Left ventricle myocardium inferior (tissue), 1 donor: ENCODE data around the gene AAK1. TPM values are rescaled to one million over a fixed set of nuclear protein-coding genes. Genes with fewer than 3 reads are reported as not detected.

Experiments
- DNase-seq: peaks from one replicate; pipeline ENCODE4 v3.0.0-alpha.2; 2020
- H3K27ac ChIP-seq: fragments of 200-600 bp; replicated peaks from 2 replicates; pipeline ENCODE4 v1.8.0; 2021
- H3K27me3 ChIP-seq: fragments of 200-600 bp; 2 replicates; pipeline ENCODE4 v1.8.0; 2021; ENCODE audit warnings: low read depth
- H3K36me3 ChIP-seq: fragments of 200-600 bp; 2 replicates; pipeline ENCODE4 v1.8.0; 2021
- H3K4me1 ChIP-seq: fragments of 200-600 bp; 2 replicates; pipeline ENCODE4 v1.8.0; 2021
- H3K4me3 ChIP-seq: fragments of 200-600 bp; 2 replicates; pipeline ENCODE4 v1.8.0; 2021; ENCODE audit warnings: mild to moderate bottlenecking, moderate library complexity
- H3K9me3 ChIP-seq: fragments of 200-600 bp; replicated peaks from 2 replicates; pipeline ENCODE4 v1.8.0; 2021
- CTCF ChIP-seq: fragments of 200-600 bp; IDR thresholded peaks from 2 replicates; pipeline ENCODE4 v1.8.0; 2021; ENCODE audit warnings: antibody characterized with exemption, mild to moderate bottlenecking, borderline replicate concordance
- intact Hi-C: fragments of 100-400 bp; cut with micrococcal nuclease; formaldehyde crosslinking; loops from one replicate; pipeline ENCODE4 v1.11.0; 2022
- total RNA-seq: library from RNA; stranded (reverse); fragmentation: NEBNext Ultra II Directional; extraction: Animal tissue kit (Norgen Biotek cat#: 25700); gene quantifications from one replicate; pipeline ENCODE4 v1.2.1, GENCODE V29; 2021
- donor health status: DM: no; HTN: yes; CAD: no; lungs with severe emphysema.

The AAK1 gene
- total RNA-seq, 1 donor from 2014 or later: 133 TPM

DNA sequence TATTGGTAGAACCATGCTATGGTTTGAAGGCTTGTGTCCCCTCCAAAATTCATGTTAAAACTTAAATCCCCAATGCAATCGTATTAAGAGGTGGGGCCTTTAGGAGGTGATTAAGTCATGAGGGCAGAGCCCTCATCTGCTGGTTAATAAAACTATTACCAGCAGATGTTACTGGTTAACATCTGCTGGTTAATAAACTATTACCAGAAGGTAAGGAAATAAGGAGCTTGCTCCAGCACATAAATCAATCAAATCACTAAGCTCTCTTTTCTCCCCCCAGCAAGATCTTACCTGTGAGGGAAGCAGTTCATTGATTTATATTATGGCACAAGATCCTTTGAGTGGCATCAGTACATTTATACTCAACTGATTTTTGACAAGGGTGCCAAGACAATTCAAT, 96.9 kb downstream of the AAK1 start:
- intact Hi-C loops: no loop called here
- H3K4me3 ChIP-seq: no peak overlapping the region
- peaks cover 21% of the 10 kb centered on the region for H3K36me3 ChIP-seq
- no peak for TF ChIP-seq CTCF
- no peak for DNase-seq
- H3K9me3 ChIP-seq: peaks cover 10% of the 10 kb centered on the region
- no peak overlapping the region for H3K27ac ChIP-seq
- H3K4me1 ChIP-seq: peaks cover 39% of the 10 kb centered on the region
- H3K27me3 ChIP-seq: no peaks in the 10 kb centered on the region

GRCh38 chr2:69545477-69545932, 98.0 kb downstream of the AAK1 start:
- H3K27ac ChIP-seq: no peak overlapping the region
- no peak for TF ChIP-seq CTCF
- H3K36me3 ChIP-seq: peaks cover 33% of the 10 kb centered on the region
- no peaks in the 10 kb centered on the region for H3K27me3 ChIP-seq
- intact Hi-C loops: no loop called here
- H3K4me1 ChIP-seq: peaks cover 31% of the 10 kb centered on the region
- H3K4me3 ChIP-seq: no peak overlapping the region
- DNase-seq: no peak
- peaks cover 10% of the 10 kb centered on the region for H3K9me3 ChIP-seq

- H3K36me3 ChIP-seq: peaks cover 36% of the 10 kb centered on the region
- no peak for DNase-seq
- H3K27ac ChIP-seq: peak overlapping the region; percentile 34
- TF ChIP-seq CTCF: no peak
- H3K4me3 ChIP-seq: no peak overlapping the region
- no peaks in the 10 kb centered on the region for H3K27me3 ChIP-seq
- intact Hi-C loops: no loop called here
- peaks cover 31% of the 10 kb centered on the region for H3K4me1 ChIP-seq
- H3K9me3 ChIP-seq: peaks cover 10% of the 10 kb centered on the region
Observed at GRCh38 chr2:69544951-69545350, 98.6 kb downstream of the AAK1 start.

GRCh38 chr2:69539549-69539908, 104.0 kb downstream of the AAK1 start:
- Histone ChIP-seq H3K9me3 (no peaks in the 10 kb centered on the region), H3K27ac (no peak overlapping the region), H3K36me3 (peaks cover 74% of the 10 kb centered on the region), H3K4me1 (peaks cover 41% of the 10 kb centered on the region), H3K27me3 (no peaks in the 10 kb centered on the region), H3K4me3 (no peak overlapping the region)
- DNase-seq: no peak
- intact Hi-C loops: no loop called here
- no peak for TF ChIP-seq CTCF

DNA sequence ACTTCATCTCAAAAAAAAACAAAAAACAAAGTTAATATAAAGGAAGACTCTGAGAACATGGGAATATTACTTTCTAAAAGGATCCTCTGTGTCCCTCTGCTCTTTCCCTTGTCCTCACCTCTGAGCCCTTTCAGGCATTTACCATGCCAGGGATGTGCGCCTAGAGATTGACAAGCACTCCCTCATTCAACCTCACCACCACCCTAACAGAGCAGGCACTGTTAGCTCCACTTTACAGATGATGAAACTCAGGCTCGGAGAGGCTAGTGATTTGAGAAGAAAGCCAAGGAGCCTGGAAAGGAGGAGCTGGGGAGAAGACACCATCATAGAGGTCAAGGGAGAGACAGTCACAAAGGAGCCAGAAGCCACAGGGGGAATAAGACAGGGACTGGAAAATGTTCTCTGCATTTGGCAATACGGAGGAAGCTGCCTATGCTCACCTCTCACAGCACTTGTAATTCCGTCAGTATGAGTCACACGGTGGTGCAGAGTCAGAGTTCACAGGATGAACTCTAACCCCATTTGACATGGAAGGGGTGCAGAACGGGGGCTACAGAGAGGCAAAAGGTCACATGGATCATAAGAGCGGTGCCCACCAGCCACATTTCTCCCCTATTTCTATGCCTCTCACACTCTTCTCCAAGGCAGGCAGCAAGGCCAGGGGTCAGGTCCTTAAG, 104.5 kb downstream of the AAK1 start:
- H3K36me3 ChIP-seq: peaks cover 79% of the 10 kb centered on the region
- H3K4me3 ChIP-seq: no peak overlapping the region
- intact Hi-C loops: no loop called here
- no peak for TF ChIP-seq CTCF
- no peaks in the 10 kb centered on the region for H3K27me3 ChIP-seq
- peaks cover 2% of the 10 kb centered on the region for H3K9me3 ChIP-seq
- no peak overlapping the region for H3K27ac ChIP-seq
- DNase-seq: no peak
- peaks cover 40% of the 10 kb centered on the region for H3K4me1 ChIP-seq
